Activated CD4-positive, alpha-beta T cell treated with anti-CD3 and anti-CD28 coated beads for 48 hours (primary cell): Measurements from ENCODE around the gene OR2B6.
"Not testable (repeated sequence)": the region's sequence is repeated elsewhere in the genome, so short reads cannot be mapped to it uniquely, and the experiment has no call there.

ENCODE experiments used
- DNase-seq: peaks from one replicate; pipeline ENCODE4 v3.0.0-alpha.2; 2020

Gene OR2B6

DNA sequence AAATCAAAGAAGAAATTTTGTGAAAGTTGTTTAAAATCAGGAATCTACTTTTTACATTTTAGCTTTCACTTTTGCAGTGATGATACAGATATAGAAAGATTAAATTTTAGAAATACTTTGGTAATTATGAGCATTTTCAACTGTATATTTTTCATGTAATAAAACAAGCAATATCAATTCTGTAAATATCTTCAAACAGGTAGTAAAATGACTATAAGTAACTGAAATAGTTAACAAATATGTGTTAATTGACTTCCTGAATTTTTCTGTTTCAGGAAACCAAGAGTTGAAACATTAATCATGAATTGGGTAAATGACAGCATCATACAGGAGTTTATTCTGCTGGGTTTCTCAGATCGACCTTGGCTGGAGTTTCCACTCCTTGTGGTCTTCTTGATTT lies at the start of gene OR2B6:
OR2B6 (plus strand) TSS at position 301 of the 400 bp plus-strand sequence; CDS start at position 301, 0 bp downstream.
- DNase-seq: no peak

DNA sequence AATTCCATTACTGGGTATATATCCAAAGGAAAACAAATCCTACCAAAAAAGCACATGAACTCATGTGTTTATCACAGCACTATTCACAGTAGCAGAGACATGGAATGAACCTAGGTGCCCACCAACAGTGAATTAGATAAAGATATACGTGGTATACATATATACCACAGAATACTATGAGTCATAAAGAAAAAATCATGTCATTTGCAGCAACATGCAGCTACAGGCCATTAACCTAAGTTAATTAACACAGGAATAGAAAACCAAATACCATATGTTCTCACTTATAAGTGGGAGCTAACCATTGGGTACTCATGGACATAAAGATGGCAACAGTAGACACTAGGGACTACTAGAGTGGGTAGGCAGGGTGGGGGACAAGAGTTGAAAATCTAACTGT lies 49.0 kb upstream of the OR2B6 start:
- no peak for DNase-seq

DNA sequence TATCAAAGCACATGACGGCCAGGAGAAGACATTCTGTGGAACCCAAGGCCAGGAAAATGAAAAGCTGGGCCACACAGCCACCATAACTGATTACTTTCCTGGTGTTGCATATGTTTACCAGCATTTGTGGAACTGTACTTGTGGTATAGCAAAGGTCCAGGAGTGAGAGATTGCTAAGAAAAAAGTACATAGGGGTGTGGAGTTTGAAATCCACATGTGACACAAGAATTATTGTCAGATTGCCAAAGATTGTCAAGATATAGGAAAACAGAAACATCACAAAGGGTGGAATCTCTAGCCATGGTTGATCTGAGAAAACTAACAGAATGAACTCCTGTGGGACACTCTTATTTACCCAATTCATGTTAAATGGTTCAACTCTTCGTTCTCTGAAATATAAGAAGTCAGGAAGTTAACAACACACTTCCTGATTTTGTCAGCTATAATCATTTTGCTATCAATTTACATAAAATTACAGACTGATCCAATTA lies 45.0 kb upstream of the OR2B6 start, which contains the start of gene OR2B2:
OR2B2 (minus strand) TSS at position 441 of the 491 bp plus-strand sequence; CDS start at position 364, 77 bp downstream.
- no peak for DNase-seq

DNA sequence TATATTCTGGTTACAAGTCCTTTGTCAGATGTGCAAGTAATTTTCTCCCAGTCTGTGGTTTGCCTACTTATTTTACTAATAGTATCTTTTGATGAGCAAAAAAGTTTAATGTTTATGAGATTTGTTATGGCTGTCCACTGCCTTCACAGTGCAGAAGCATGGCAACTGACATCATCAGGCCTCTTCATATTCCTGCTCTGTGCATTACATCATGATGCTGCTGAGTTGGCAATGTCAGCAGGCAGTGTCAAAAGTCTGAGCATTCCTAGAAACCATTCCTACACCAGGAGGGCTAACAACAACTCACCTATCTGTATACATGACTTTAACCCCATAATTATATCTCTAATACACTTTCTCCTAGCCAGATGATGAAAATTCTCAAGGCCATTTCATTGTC lies 34.1 kb upstream of the OR2B6 start:
- DNase-seq: no peak

DNA sequence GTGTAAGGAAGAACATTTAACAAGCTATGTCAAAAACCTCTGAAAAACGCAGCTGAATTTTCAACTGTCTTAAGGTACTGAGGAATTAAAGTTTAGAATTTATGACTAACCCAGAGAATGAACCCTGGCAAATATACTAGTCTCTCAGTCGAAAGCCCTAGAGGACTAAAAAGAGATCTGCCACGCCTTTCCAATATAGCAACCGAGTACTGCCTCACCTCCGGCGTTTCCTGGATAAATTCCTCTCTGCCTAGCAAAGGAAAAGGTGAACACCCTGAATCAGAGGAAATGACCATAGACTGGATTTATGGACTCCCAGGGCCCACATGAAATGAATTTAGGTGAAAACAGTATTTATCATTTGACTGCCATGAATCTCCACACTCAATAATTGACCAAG lies 32.9 kb upstream of the OR2B6 start:
- no peak for DNase-seq

DNA sequence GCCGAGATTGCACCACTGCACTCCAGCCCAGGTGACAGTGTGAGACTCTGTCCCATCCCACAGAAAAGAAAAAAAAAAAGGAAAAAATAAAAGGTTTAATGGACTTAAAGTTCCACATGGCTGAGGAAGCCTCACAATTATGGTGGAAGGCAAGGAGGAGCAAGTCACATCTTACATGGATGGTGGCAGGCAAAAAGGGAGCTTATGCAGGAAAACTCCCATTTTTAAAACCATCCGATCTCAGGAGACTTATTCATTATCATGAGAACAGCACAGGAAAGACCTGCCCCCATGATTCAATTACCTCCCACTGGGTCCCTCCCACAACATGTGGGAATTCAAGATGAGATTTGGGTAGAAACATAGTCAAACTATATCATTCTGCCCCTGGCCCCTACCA lies 29.0 kb upstream of the OR2B6 start:
- not testable (repeated sequence) for DNase-seq

DNA sequence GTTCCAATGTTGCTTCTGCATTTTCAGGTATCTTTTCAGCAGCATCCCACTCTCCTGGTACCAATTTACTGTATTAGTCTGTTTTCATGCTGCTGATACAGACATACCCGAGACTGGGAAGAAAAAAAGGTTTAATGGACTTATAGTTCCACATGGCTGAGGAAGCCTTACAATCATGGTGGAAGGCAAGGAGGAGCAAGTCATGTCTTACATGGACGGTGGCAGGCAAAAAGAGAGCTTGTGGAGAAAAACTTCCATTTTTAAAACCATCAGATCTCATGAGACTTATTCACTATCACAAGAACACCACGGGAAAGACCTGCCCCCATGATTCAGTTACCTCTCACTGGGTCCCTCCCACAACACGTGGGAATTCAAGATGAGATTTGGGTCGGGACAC lies 27.1 kb upstream of the OR2B6 start:
- not testable (repeated sequence) for DNase-seq

DNA sequence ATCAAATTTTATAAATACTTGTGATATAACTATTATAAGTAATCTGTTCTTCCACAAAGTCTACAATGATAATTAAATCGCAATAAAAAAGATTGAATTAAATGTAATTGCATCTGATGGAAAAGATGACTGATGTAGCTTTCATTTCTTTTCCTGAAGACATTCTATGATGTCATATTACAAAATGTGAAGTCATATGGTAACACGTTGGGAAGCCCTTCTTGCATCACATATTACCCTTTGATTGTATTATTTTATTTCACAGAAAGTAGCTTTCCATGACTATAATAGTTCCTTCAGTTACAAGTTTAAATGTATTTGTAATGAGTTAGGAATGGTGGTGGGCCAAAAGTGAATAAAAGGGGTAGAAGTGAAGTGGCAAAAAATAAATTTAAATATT lies 25.8 kb upstream of the OR2B6 start:
- no peak for DNase-seq

DNA sequence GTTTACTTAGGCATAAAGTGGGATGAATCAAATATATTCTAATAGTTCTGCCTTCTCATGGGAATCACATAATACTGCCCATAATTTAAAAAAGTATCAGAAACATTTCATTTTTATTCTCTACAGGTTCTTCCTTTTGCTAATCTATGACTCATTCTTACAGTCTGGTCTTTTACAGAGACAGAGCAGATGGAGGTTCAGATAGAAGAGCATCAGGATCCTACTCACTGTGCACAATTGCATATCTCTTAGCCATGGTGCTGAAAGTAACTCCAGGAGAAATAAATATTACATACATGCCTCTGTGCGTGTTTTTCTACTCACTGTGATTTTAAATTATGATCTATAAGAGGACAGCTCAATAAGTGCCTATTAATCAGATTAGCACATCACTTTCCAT lies 16.3 kb upstream of the OR2B6 start:
- no peak for DNase-seq

DNA sequence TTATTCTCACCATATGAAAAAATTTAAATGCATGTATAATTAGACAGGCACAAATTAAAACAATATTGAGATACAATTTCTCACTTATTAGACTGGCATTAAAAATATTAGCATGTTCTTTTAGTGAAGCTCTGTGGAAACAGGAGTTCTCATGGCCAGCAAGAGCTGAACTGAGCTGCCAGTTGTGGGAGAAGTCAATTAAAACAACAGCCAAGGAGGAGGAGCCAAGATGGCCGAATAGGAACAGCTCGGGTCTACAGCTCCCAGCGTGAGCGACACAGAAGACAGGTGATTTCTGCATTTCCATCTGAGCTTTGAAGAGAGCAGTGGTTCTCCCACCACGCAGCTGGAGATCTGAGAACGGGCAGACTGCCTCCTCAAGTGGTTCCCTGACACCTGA lies 14.0 kb upstream of the OR2B6 start:
- DNase-seq: not testable (repeated sequence)

DNA sequence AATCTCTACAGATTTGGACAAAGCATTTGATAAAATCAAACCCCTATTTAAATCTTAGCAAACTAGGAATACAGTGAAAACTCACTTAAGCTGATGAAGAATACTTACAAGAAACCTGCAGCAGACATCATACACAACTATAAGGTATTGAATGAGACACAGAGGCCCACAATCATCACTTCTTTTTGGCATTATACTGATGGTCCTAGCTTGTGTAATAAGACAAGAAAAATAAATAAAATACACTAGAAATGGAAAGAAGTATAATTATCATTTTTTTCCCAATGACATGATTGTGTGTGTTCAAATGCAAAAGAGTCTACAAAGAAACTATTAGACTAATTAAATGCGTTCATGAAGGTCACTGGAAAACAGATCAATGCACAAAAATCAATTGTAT lies 8.8 kb upstream of the OR2B6 start:
- no peak for DNase-seq

DNA sequence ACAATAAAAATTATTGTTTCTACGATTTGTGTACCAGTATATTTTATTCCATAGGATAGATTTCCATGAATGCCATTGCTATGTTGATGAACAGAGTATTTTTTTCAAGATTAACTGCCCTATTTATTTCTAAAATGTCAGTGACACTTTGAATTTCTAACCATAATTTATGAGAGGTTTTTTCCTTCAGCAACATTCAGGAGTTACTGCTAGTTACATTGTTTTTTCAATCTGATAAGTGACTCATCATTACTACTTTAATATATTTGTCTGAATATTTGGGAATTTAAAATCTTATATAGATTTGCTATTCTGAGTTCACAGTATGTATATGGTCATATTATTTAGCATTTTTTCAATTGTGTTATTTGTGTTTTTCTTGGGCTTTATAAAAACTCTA lies 6.0 kb upstream of the OR2B6 start:
- no peak for DNase-seq

DNA sequence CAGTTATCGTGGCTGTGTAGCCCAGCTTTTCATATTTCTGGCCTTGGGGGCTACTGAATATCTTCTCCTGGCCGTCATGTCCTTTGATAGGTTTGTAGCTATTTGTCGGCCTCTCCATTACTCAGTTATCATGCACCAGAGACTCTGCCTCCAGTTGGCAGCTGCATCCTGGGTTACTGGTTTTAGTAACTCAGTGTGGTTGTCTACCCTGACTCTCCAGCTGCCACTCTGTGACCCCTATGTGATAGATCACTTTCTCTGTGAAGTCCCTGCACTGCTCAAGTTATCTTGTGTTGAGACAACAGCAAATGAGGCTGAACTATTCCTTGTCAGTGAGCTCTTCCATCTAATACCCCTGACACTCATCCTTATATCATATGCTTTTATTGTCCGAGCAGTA lies 475 bp downstream of the OR2B6 start:
- DNase-seq: no peak

DNA sequence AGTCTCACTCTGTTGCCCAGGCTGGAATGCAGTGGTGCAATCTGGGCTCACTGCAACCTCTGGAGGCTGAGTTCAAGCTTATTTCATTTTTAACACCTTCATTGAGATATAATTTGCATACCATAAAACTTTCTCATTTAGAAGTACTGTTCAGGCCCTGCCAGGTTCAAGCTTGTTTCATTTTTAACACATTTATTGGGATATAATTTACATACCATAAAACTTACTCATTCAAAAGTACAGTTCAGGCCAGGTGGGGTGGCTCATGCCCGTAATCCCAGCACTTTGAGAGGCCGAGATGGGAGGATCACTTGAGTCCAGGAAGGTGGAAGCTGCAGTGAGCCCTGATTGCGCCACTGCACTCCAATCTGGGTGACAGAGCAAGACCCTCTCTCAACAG lies 5.5 kb downstream of the OR2B6 start:
- no peak for DNase-seq

DNA sequence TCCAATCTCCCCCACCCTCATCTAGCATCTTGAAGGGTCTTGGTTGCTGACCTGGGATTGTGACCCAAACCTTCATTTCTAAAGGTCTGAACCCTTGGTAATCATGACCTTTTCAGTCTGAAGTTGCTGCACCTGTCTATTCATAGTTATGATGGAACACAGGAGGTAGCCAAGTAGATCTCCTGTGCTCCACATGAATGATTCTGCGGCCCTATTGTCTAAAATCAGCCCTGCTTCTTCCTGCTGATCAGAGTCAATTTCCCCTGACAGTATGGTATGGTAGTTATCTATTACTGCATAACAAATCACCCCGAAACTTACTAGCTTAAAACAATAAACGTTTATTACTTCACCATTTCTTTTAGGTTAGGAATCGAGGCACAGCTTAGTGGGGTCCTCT lies 9.0 kb downstream of the OR2B6 start:
- no peak for DNase-seq

DNA sequence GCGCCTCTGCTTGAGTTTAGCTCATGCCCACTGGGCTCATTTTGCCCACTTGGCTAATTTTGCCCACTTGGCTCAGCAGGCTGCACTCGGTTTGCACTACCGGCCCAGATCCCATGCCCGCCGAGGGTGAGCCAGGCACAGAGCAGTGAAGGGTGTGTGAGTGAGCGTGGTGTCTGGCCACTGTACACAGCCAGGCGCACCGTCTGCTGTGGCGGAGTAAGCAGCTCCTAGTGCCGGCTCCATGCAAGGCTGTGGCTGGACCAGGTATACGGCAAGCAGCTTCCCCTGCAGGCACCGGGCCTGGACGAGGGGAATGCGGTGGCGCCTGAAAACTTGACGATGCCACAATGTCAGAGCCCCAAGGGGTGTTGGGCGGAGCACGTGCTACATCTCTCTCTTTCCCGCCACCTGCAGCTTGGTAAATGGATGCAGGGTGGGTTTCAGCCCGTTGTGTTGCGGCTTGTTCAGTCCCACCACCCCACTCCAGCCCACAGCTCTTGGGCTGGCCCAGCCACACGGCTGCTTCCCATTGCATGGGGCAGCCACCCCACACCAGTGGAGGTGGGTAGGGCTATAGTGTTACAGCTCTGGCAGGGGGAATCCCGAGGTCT lies 9.9 kb downstream of the OR2B6 start:
- DNase-seq: no peak

DNA sequence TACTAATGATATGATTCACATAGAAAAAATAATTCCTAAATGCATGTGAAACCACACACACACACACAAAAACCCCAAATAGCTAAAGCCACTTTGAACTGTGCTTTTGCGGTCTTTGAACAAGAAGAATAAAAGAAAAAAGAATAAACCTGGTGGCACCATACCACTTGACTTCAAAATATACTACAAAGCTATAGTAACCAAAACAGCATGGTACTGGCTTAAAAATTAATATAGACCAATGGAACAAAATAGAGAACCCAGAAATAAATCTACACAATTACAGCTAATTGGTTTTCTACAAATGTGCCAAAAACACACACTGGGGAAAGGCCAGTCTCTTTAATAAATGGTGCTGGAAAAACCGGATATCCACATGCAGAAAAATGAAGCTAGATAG lies 13.4 kb downstream of the OR2B6 start:
- DNase-seq: no peak

DNA sequence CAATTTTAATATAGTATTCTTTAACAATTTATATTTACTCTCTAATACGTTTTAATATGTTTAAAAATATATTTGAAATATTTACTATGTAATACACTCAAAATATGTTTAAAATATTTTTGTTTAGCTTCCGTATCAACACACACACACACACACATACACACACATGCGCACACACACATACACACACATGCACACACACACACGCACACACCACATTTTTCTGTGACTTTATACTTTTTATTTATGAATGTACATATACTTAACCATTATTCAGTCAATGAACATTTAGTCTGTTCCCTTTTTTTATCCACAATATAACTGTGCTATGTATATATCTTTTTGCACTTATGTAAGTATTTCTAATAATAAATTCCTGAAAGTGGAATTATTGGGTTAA lies 15.7 kb downstream of the OR2B6 start:
- no peak for DNase-seq

DNA sequence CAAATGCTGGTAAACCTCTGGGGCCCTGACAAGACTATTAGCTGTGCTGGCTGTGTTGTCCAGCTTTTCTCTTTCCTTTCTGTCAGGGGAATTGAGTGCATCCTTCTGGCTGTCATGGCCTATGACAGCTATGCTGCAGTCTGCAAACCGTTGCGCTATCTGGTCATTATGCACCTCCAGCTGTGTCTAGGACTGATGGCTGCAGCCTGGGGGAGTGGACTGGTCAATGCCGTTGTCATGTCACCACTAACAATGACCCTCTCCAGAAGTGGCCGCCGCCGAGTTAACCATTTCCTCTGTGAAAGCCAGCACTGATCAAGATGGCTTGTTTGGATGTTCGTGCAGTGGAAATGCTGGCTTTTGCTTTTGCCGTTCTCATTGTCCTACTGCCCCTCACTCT lies 20.3 kb downstream of the OR2B6 start:
- no peak for DNase-seq

DNA sequence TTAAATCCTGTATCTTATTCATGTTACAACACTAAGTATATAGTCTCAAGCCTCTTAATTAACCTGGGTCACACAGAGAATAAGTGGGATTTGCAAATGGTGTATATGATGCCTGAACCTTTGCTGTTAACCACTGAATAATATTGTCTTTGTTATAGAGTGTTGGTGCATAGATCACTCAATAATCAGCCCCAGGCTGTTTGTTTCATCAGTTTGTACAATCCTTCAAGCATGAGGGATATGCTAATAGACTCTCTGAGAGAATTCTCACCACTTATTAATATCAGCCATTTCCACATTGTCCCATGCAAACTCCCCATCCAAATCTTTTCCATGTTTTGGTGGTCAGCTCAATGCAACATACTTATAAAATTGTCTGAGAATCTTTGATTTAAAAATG lies 21.7 kb downstream of the OR2B6 start:
- no peak for DNase-seq

DNA sequence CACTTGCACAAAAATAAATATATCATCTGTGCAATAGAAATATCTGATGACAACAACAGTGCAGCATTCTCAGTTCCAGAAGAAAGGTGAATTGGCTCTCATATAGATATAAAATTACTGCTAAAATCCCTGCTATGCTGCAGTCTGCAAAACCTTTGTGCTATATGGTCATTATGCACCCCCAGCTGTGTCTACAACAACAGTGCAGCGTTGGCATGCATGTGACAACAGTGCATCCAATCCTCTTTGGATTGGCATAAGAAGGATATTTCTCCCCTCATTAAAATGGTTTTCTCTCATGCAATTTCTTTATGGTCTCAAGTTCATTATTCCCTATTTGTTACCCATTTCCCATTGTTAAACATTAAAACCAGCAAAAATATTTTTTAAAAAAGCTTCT lies 23.1 kb downstream of the OR2B6 start:
- DNase-seq: no peak

DNA sequence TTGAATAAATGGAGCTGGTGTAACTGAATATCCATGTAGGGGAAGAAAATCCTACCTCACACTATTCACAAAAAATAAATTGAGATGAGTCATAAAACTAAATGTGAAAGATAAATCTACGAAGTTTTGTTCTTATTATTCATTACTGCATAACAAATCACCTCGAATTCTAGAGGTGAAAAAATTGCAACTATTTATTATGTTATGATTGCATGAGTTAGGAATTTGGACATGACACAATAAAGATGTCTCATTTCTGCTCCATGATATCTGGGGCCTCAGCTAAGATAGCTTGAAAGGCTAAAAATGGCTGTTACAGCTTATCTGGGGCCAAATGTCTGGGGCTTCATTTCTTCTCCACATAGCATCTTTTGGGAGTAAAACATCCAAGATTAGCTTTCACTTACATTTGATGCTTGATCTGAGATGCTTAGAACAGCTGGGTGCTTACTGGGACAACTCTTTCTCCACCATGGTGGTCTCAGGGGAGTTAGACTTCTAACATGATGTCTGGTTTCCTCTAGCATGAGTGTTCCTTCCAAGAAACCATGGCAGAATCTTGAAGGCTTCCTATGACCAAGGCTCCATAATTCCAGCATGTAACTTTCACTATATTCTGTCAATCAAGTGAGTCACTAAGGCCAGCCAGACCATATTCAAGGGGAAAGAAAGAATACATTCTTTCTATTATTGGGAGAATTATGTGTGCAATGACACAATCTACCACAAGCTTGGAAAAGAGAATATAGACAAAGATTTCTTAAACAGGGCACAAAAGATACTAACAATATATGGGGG lies 30.1 kb downstream of the OR2B6 start:
- no peak for DNase-seq

DNA sequence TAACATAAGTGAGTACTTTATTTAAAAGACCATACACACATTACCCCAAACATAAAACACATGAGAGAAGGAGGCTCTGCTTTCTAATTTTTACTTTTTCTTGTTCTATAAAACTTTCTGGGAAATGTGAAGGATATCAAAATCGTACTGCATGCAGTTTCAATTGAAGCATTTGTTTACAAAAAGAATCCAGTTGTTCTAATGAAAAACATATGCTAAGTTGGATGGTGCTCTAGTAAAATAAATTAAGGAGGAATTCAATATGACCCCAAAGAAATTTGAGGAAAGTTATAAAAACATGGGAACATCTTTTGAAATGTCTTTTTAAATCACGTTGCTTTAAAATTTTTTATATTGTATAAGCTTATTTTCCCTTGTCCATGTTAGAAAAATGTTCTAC lies 37.6 kb downstream of the OR2B6 start:
- DNase-seq: no peak

DNA sequence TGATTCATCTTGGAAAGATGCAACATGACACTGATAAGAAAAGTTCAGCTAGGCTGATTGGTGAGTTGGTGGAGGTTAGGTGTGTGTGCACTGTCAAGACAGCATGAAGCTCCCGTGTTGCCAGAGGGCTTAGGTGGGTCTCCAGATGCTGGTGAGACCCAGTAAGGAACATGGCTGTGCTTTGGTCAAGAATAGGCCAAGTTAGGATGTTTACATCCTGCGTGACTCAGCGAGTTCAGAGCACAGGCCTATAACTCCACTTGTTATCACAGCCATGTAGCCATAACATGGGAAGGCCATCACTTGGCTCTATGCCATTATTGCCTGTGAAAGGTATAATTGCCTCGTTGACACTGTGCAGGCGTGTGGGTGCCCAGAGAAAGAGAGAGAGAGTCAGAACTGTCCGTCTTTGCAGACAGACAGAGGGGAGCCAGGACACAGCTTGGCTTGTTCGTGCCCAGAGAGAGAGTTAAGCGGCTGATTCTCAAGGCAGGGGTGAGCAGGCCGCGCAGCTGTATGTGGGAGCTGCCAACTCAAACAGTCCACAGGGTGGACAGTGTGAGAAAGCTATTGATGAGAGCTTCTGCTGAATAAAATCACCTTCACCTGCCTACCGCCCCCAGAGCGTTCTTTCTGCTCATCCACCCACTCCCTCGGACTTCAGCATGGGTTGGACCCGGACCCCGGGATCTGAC lies 43.5 kb downstream of the OR2B6 start:
- no peak for DNase-seq
